Caco-2 (cell line): ENCODE measurements around the gene LRP1B. TPM values are rescaled to one million over a fixed set of nuclear protein-coding genes. Genes with fewer than 3 reads are reported as not detected.

ENCODE experiments used
- Bru-seq: library from RNA; stranded (reverse); fragments of 400-500 nt; gene quantifications from one replicate; lab custom pipeline; 2021; lab: Mats Ljungman, UMichigan
- BruChase-seq, 2 experiments: library from RNA; stranded (reverse); fragments of 400-500 nt; gene quantifications; one replicate each; lab custom pipeline; 2021; lab: Mats Ljungman, UMichigan
- BruUV-seq: library from RNA; stranded (reverse); fragments of 400-500 nt; replicated peaks from 2 replicates; lab custom pipeline; 2021; lab: Mats Ljungman, UMichigan
- CTCF ChIA-PET: fragments of 300-600 bp; sonication (Branson Sonifier 250); formaldehyde crosslinking; loops from one replicate; lab custom pipeline; 2022; ENCODE audit warnings: antibody characterized with exemption; lab: Charles Lee
- POLR2A ChIA-PET: fragments of 300-600 bp; sonication (Branson Sonifier 250); formaldehyde crosslinking; loops from one replicate; lab custom pipeline; 2022; ENCODE audit warnings: antibody characterized with exemption; lab: Charles Lee
- DNase-seq, 2 experiments: peaks; one replicate each; pipeline versions ENCODE4 v3.0.0 to v3.0.0-alpha.2; 2020 to 2022
- H3K27me3 ChIP-seq: replicated peaks from 2 replicates; pipeline ENCODE4 v1.6.0; 2011; ENCODE audit warnings: low read length; ENCODE audit not compliant: control insufficient read depth, insufficient read depth
- H3K36me3 ChIP-seq: 2 replicates; pipeline ENCODE4 v1.5.1; 2011; ENCODE audit warnings: low read length; ENCODE audit not compliant: control insufficient read depth, insufficient read depth
- H3K4me1 ChIP-seq: fragments of 250-450 bp; sonication (Bioruptor Pico); 2 replicates; pipeline ENCODE4 v1.5.1; 2020; ENCODE audit warnings: mild to moderate bottlenecking
- H3K4me3 ChIP-seq: 2 replicates; pipeline ENCODE4 v1.5.1; 2011; ENCODE audit warnings: low read depth, mild to moderate bottlenecking, control low read depth, low read length
- H3K9me3 ChIP-seq: fragments of 250-450 bp; sonication (Bioruptor Pico); 2 replicates; pipeline ENCODE4 v1.5.1; 2020; ENCODE audit warnings: mild to moderate bottlenecking, moderate library complexity
- H3K27ac Mint-ChIP-seq: one replicate; pipeline ENCODE4 v1.8.0; 2022; ENCODE audit warnings: mixed read lengths; ENCODE audit not compliant: unreplicated experiment
- H3K27me3 Mint-ChIP-seq: one replicate; pipeline ENCODE4 v1.8.0; 2022; ENCODE audit warnings: mixed read lengths; ENCODE audit not compliant: insufficient read depth, unreplicated experiment
- H3K36me3 Mint-ChIP-seq: one replicate; pipeline ENCODE4 v1.8.0; 2022; ENCODE audit warnings: mild to moderate bottlenecking, mixed read lengths; ENCODE audit not compliant: insufficient read depth, unreplicated experiment
- H3K4me1 Mint-ChIP-seq: one replicate; pipeline ENCODE4 v1.8.0; 2022; ENCODE audit warnings: low read depth, mixed read lengths; ENCODE audit not compliant: unreplicated experiment
- H3K4me3 Mint-ChIP-seq: one replicate; pipeline ENCODE4 v1.8.0; 2022; ENCODE audit warnings: mild to moderate bottlenecking, moderate library complexity, mixed read lengths; ENCODE audit not compliant: unreplicated experiment
- H3K9me3 Mint-ChIP-seq: one replicate; pipeline ENCODE4 v1.8.0; 2022; ENCODE audit warnings: mixed read lengths; ENCODE audit not compliant: unreplicated experiment
- CTCF ChIP-seq, 2 experiments: fragments of 200-600 bp in 1 of 2; IDR thresholded peaks; 1 replicate in 1 of 2; 2 replicates in 1 of 2; pipeline versions ENCODE4 v1.5.1 to v1.8.0; 2011 to 2022; ENCODE audit warnings: antibody characterized with exemption in 1 of 2, control low read depth in 1 of 2, inconsistent platforms in 1 of 2, low read depth in 1 of 2, low read length in 1 of 2, mild to moderate bottlenecking in 1 of 2, moderate library complexity in 1 of 2; ENCODE audit not compliant: insufficient read depth in 1 of 2, severe bottlenecking in 1 of 2, unreplicated experiment in 1 of 2
- intact Hi-C: fragments of 100-400 bp; cut with micrococcal nuclease; formaldehyde crosslinking; loops from one replicate; pipeline ENCODE4 v1.10.0; 2022; ENCODE audit not compliant: unreplicated experiment
- long read RNA-seq: library from polyadenylated mRNA; stranded (forward); transcript quantifications from one replicate; pipeline ENCODE4 v2.0.0, GENCODE V29; 2022
- total RNA-seq: library from RNA; stranded (reverse); gene quantifications from 2 replicates; pipeline ENCODE4 v1.2.3, GENCODE V29; 2022

Gene LRP1B
- total RNA-seq (0.30 TPM in 1 of 2 replicates, not detected in the other), Bru-seq, nascent RNA (percentile 6 among the genes with signal in this experiment), BruChase-seq, experiment 1, labeled RNA remaining after a 2-hour chase (percentile 7 among the genes with signal in this experiment), BruChase-seq, experiment 2, labeled RNA remaining after a 6-hour chase (percentile 4 among the genes with signal in this experiment)
- long read RNA-seq: 0 reads

GRCh38 chr2:142131010-142131669, at the start of gene LRP1B:
LRP1B (minus strand) TSS chr2:142131016; CDS start chr2:142130729, 287 bp downstream.
- intact Hi-C loops: loop anchor here (2.0 kb wide), 1 partner anchor 22 kb away; no protein-coding TSS in a partner anchor
- DNase-seq: peak in 1 of 2 experiments; percentile 22
- CTCF ChIA-PET: interaction anchor here (0.8 kb wide), 1 partner anchor 9 kb away, joined by 3 read pairs; no protein-coding TSS in a partner anchor

GRCh38 chr2:142179686-142180085, 48.9 kb upstream of the LRP1B start:
- no peaks in the 10 kb centered on the region for H3K9me3 Mint-ChIP-seq
- no TSS peak for BruUV-seq
- Histone ChIP-seq H3K4me1 (no peaks in the 10 kb centered on the region), H3K9me3 (no peaks in the 10 kb centered on the region), H3K27me3 (no peaks in the 10 kb centered on the region), H3K4me3 (no peak overlapping the region), H3K36me3 (no peaks in the 10 kb centered on the region)
- H3K27ac Mint-ChIP-seq: no peak overlapping the region
- ChIA-PET CTCF (no interaction called here), POLR2A (no interaction called here)
- no peak for DNase-seq
- no peak overlapping the region for H3K4me3 Mint-ChIP-seq
- TF ChIP-seq CTCF (IDR thresholded peaks at IDR 0.05; ENCODE audit: insufficient read depth in 1 of 2, low read depth in 1 of 2, low read length in 1 of 2, severe bottlenecking in 1 of 2, unreplicated experiment in 1 of 2): no peak
- no peaks in the 10 kb centered on the region for H3K27me3 Mint-ChIP-seq
- no peaks in the 10 kb centered on the region for H3K36me3 Mint-ChIP-seq
- intact Hi-C loops: no loop called here
- H3K4me1 Mint-ChIP-seq: no peaks in the 10 kb centered on the region

More at GRCh38 chr2:142131010-142131669, at the start of gene LRP1B:
- Histone ChIP-seq H3K9me3 (no peaks in the 10 kb centered on the region), H3K4me3 (peak within 1 kb of the TSS; percentile 33), H3K27me3 (no peaks in the 10 kb centered on the region; the same call in none of the 2 replicates), H3K4me1 (no peaks in the 10 kb centered on the region), H3K36me3 (no peaks in the 10 kb centered on the region)
- Mint-ChIP-seq H3K4me3 (peak within 1 kb of the TSS; percentile 69), H3K36me3 (no peaks in the 10 kb centered on the region), H3K27me3 (peaks cover 45% of the 10 kb centered on the region), H3K4me1 (no peaks in the 10 kb centered on the region), H3K27ac (no peak within 1 kb of the TSS), H3K9me3 (no peaks in the 10 kb centered on the region)
- BruUV-seq: no TSS peak
- POLR2A ChIA-PET: no interaction called here
- TF ChIP-seq CTCF (IDR thresholded peaks at IDR 0.05; ENCODE audit: insufficient read depth in 1 of 2, low read depth in 1 of 2, low read length in 1 of 2, severe bottlenecking in 1 of 2, unreplicated experiment in 1 of 2): no peak

DNA sequence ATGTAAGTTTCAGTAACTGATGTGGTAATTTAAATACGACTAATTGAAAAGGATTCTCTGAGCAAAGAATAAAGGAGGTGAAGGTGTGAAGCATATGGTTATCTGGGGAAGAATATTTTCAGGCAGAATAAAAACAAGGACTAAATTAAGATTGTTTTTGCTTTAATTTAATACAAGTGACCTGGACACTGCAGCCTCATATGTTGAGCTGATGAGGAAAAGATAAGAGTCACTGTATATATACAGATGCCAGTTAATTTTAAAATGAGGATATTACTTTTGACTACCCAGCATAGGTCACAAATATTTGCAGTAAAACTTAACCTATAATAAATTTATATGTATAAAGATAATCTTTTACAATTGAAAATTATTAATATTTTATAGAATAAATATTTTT, 47.8 kb upstream of the LRP1B start:
- no peak for DNase-seq
- POLR2A ChIA-PET: no interaction called here
- no peaks in the 10 kb centered on the region for H3K9me3 ChIP-seq
- no peaks in the 10 kb centered on the region for H3K27me3 Mint-ChIP-seq
- H3K4me1 Mint-ChIP-seq: no peaks in the 10 kb centered on the region
- H3K9me3 Mint-ChIP-seq: no peaks in the 10 kb centered on the region
- no peak for TF ChIP-seq CTCF (IDR thresholded peaks at IDR 0.05; ENCODE audit: insufficient read depth in 1 of 2, low read depth in 1 of 2, low read length in 1 of 2, severe bottlenecking in 1 of 2, unreplicated experiment in 1 of 2)
- H3K4me3 ChIP-seq: no peak overlapping the region
- H3K36me3 Mint-ChIP-seq: no peaks in the 10 kb centered on the region
- BruUV-seq: no TSS peak
- H3K27ac Mint-ChIP-seq: no peak overlapping the region
- H3K36me3 ChIP-seq: no peaks in the 10 kb centered on the region
- intact Hi-C loops: no loop called here
- no peak overlapping the region for H3K4me3 Mint-ChIP-seq
- H3K4me1 ChIP-seq: no peaks in the 10 kb centered on the region
- CTCF ChIA-PET: no interaction called here
- no peaks in the 10 kb centered on the region for H3K27me3 ChIP-seq
